Astrocyte (in vitro differentiated cells and primary cell): ENCODE measurements around the gene FAM53B.

Source experiments
- EZH2 ChIP-seq: IDR thresholded peaks from 2 replicates; pipeline ENCODE4 v1.6.1; 2012; ENCODE audit warnings: mild to moderate bottlenecking, low read length, inconsistent platforms; ENCODE audit not compliant: insufficient read depth
- TF ChIP-seq, protein P1 (sequence below): IDR thresholded peaks from 2 replicates; pipeline ENCODE4 v1.5.1; 2011; ENCODE audit warnings: low read depth, mild to moderate bottlenecking, inconsistent platforms, low read length, moderate library complexity; ENCODE audit not compliant: insufficient read depth

DNA sequence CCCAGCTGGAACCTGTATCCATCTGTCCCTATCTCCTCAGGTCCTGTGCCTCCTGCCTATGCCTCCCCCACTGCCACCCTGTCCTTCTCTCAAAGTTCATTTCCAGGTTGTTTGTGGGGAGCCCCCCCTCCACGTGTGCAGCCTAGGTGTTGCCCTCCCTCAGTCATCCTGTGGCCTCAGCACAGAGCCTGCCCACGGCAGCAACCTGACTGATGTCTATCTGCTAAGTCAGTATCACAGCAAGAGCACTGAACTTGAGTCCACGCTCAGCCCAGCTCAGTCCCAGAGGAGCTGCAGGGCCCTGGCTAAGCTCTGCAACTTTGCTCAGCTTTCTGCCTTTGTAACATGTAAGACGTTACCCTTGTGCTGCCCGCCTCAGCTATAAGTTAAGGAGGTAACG, 28.7 kb downstream of the FAM53B start:
- TF ChIP-seq, protein P1, sequence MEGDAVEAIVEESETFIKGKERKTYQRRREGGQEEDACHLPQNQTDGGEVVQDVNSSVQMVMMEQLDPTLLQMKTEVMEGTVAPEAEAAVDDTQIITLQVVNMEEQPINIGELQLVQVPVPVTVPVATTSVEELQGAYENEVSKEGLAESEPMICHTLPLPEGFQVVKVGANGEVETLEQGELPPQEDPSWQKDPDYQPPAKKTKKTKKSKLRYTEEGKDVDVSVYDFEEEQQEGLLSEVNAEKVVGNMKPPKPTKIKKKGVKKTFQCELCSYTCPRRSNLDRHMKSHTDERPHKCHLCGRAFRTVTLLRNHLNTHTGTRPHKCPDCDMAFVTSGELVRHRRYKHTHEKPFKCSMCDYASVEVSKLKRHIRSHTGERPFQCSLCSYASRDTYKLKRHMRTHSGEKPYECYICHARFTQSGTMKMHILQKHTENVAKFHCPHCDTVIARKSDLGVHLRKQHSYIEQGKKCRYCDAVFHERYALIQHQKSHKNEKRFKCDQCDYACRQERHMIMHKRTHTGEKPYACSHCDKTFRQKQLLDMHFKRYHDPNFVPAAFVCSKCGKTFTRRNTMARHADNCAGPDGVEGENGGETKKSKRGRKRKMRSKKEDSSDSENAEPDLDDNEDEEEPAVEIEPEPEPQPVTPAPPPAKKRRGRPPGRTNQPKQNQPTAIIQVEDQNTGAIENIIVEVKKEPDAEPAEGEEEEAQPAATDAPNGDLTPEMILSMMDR, result no peak
- TF ChIP-seq EZH2, result no peak
